Measurements from ENCODE around the gene TEX51. TPM values are rescaled to one million over a fixed set of nuclear protein-coding genes. Genes with fewer than 3 reads are reported as not detected.

TEX51 gene
- total RNA-seq, 1 experiment from 2014 or later, result not detected

- TF ChIP-seq REST (IDR thresholded peaks at IDR 0.05; ENCODE audit: low read depth) (no peak), ZFX (IDR thresholded peaks at IDR 0.05) (no peak), TCF7L2 (IDR thresholded peaks at IDR 0.05; ENCODE audit: borderline replicate concordance, extremely low read depth, insufficient read depth, insufficient read length) (no peak)
Measured at GRCh38 chr2:126881591-126881990, 17.1 kb upstream of the TEX51 start (continued).

DNA sequence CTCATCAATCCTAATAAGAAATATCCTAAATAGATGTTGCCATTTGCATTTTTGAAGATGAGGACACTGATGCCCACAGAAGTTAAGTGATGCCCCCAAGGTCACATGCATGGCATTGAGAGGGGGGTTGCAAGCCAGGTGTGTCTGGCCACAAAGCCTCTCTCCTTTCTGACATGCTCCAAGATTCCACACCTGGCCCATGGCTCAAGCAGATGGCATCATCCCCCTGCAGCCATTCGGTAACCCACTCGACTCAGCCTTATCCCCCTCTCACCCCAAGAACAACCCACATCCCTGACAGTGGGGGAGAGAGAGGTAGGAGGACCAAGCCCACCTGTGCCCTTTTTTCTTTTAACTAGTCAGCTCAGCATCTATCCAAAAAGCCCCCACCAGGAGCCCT, 16.5 kb upstream of the TEX51 start:
- no peak for DNase-seq (ENCODE audit: low read depth, low spot score)
- no peak overlapping the region for H3K27ac ChIP-seq (ENCODE audit: low read depth, low read length)
- ChIA-PET POLR2A (no interaction called here), RAD21 (ENCODE audit: low non-redundant PET in 1 of 2, low total read pairs in 2 of 2, uncharacterized antibody in 2 of 2, unreplicated experiment in 2 of 2) (no interaction called here), CTCF (no interaction called here)
- no peaks in the 10 kb centered on the region for H3K36me3 ChIP-seq (ENCODE audit: control insufficient read depth in 1 of 2, insufficient read depth in 2 of 2, low read length in 2 of 2)
- no peak for ATAC-seq
- no TSS peak for BruUV-seq (replicated peaks)
- H3K4me2 ChIP-seq (ENCODE audit: low read length), result no peak overlapping the region
- H3K4me3 ChIP-seq (replicated peaks in 1 of 2; ENCODE audit: low read depth in 1 of 2, low read length in 2 of 2), result no peak overlapping the region
- no peaks in the 10 kb centered on the region; the same call in 1 of the 2 replicates for H3K27me3 ChIP-seq (ENCODE audit: insufficient read depth, low read length)
- H3K9ac ChIP-seq (ENCODE audit: low read length), result no peak overlapping the region
- no peaks in the 10 kb centered on the region for H4K20me1 ChIP-seq (ENCODE audit: insufficient read depth)
- no peak overlapping the region for H2AFZ ChIP-seq (ENCODE audit: low read depth, low read length, poor library complexity, severe bottlenecking)
- H3K9me3 ChIP-seq (ENCODE audit: control insufficient read depth in 1 of 2, insufficient read depth in 1 of 2, low read depth in 1 of 2, low read length in 2 of 2), result no peaks in the 10 kb centered on the region; a peak in 1 of 4 replicates
- no peaks in the 10 kb centered on the region for H3K79me2 ChIP-seq (ENCODE audit: insufficient read depth, low read length)
- intact Hi-C loops (cut with micrococcal nuclease), result no loop called here
- H3K4me1 ChIP-seq (ENCODE audit: control insufficient read depth in 1 of 2, insufficient read depth in 2 of 2, low read length in 2 of 2), result peaks cover 0 to 13% of the 10 kb centered on the region in 2 experiments; a peak in 3 of 4 replicates
- H3K9me2 ChIP-seq (ENCODE audit: insufficient read depth), result no peaks in the 10 kb centered on the region
- TF ChIP-seq CBX3 (IDR thresholded peaks at IDR 0.05; ENCODE audit: low read depth), result no peak
- no peak for TF ChIP-seq TCF7L2 (IDR thresholded peaks at IDR 0.05; ENCODE audit: borderline replicate concordance, extremely low read depth, insufficient read depth, insufficient read length)
- no peak for TF ChIP-seq POLR2AphosphoS5 (IDR thresholded peaks at IDR 0.05; ENCODE audit: low read depth, low read length)
- no peak for TF ChIP-seq EZH2phosphoT487 (IDR thresholded peaks at IDR 0.05; ENCODE audit: borderline replicate concordance)
- TF ChIP-seq MAX (IDR thresholded peaks at IDR 0.05), result no peak
- TF ChIP-seq, protein P1, sequence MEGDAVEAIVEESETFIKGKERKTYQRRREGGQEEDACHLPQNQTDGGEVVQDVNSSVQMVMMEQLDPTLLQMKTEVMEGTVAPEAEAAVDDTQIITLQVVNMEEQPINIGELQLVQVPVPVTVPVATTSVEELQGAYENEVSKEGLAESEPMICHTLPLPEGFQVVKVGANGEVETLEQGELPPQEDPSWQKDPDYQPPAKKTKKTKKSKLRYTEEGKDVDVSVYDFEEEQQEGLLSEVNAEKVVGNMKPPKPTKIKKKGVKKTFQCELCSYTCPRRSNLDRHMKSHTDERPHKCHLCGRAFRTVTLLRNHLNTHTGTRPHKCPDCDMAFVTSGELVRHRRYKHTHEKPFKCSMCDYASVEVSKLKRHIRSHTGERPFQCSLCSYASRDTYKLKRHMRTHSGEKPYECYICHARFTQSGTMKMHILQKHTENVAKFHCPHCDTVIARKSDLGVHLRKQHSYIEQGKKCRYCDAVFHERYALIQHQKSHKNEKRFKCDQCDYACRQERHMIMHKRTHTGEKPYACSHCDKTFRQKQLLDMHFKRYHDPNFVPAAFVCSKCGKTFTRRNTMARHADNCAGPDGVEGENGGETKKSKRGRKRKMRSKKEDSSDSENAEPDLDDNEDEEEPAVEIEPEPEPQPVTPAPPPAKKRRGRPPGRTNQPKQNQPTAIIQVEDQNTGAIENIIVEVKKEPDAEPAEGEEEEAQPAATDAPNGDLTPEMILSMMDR (IDR thresholded peaks at IDR 0.05 in 2 of 3, conservative IDR thresholded peaks at IDR 0.05 in 1 of 3; ENCODE audit: borderline replicate concordance in 1 of 3, insufficient read depth in 1 of 3, low read depth in 2 of 3, low read length in 2 of 3), result no peak
- TF ChIP-seq FOSL1 (IDR thresholded peaks at IDR 0.05; ENCODE audit: low read depth), result no peak
- TF ChIP-seq ZNF274 (IDR thresholded peaks at IDR 0.05; ENCODE audit: low read depth, low read length), result no peak
- TF ChIP-seq YY1 (IDR thresholded peaks at IDR 0.05; ENCODE audit: extremely low read depth, insufficient replicate concordance, low read depth, low read length), result no peak
- TF ChIP-seq REST (IDR thresholded peaks at IDR 0.05; ENCODE audit: low read depth), result no peak
- TF ChIP-seq EGR1 (IDR thresholded peaks at IDR 0.05; ENCODE audit: low read depth), result no peak
- TF ChIP-seq CEBPB (IDR thresholded peaks at IDR 0.05; ENCODE audit: low read depth), result no peak
- no peak for TF ChIP-seq JUND (IDR thresholded peaks at IDR 0.05)
- TF ChIP-seq, protein P2, sequence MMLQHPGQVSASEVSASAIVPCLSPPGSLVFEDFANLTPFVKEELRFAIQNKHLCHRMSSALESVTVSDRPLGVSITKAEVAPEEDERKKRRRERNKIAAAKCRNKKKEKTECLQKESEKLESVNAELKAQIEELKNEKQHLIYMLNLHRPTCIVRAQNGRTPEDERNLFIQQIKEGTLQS (IDR thresholded peaks at IDR 0.05), result no peak
- TF ChIP-seq RAD21 (IDR thresholded peaks at IDR 0.05; ENCODE audit: low read depth), result no peak

All from HCT116 (cell line).